Peyer's patch (tissue), 4 donors: ENCODE results near the gene KCNT1. TPM values are rescaled to one million over a fixed set of nuclear protein-coding genes. Genes with fewer than 3 reads are reported as not detected.

Source experiments
- DNase-seq, 3 donors: peaks; one replicate each; pipeline ENCODE4 v3.0.0-alpha.2; 2017 to 2019
- H3K27ac ChIP-seq, 4 donors: fragments of 200-600 bp; sonication (generic); one replicate each; pipeline ENCODE4 v1.5.1; 2016 to 2019
- H3K27me3 ChIP-seq, 2 donors: fragments of 200-600 bp; sonication (generic); one replicate each; pipeline ENCODE4 v1.5.1; 2019
- H3K36me3 ChIP-seq, 3 donors: fragments of 200-600 bp; sonication (generic); one replicate each; pipeline ENCODE4 v1.5.1; 2016 to 2019
- H3K4me1 ChIP-seq, 4 donors: fragments of 200-600 bp; sonication (generic); one replicate each; pipeline ENCODE4 v1.5.1; 2016 to 2019
- H3K4me3 ChIP-seq, 4 donors: fragments of 200-600 bp; sonication (generic); 1 replicate in 3 of 4; 2 replicates in 1 of 4; pipeline ENCODE4 v1.5.1; 2016 to 2019; ENCODE audit warnings: mild to moderate bottlenecking in 1 of 4
- H3K9me3 ChIP-seq, 4 donors: fragments of 200-600 bp; sonication (generic); one replicate each; pipeline ENCODE4 v1.5.1; 2016 to 2019; ENCODE audit warnings: mild to moderate bottlenecking in 1 of 4
- POLR2A ChIP-seq, 2 donors: fragments of 450-650 bp; IDR thresholded peaks; one replicate each; pipeline ENCODE4 v1.5.1; 2017; ENCODE audit warnings: antibody characterized with exemption in 2 of 2, mild to moderate bottlenecking in 2 of 2, moderate library complexity in 2 of 2
- total RNA-seq, 4 donors: library from RNA; depleted of rRNA; stranded (reverse); fragments of >200 nt; gene quantifications; one replicate each; pipeline ENCODE4 v1.1.0, GENCODE V29; 2016
- TF ChIP-seq, protein P1 (sequence below), 6 experiments: fragments of 450-650 bp in 4 of 6; fragments of 200-600 bp in 2 of 6; sonication (generic) in 1 of 6; IDR thresholded peaks; one replicate each; pipeline ENCODE4 v1.5.1; 2017 to 2019; ENCODE audit warnings: antibody characterized with exemption in 6 of 6, mild to moderate bottlenecking in 3 of 6, moderate library complexity in 1 of 6

Gene KCNT1
- total RNA-seq, 4 donors from 2014 or later = 0.27 TPM; not detected in 3

DNA sequence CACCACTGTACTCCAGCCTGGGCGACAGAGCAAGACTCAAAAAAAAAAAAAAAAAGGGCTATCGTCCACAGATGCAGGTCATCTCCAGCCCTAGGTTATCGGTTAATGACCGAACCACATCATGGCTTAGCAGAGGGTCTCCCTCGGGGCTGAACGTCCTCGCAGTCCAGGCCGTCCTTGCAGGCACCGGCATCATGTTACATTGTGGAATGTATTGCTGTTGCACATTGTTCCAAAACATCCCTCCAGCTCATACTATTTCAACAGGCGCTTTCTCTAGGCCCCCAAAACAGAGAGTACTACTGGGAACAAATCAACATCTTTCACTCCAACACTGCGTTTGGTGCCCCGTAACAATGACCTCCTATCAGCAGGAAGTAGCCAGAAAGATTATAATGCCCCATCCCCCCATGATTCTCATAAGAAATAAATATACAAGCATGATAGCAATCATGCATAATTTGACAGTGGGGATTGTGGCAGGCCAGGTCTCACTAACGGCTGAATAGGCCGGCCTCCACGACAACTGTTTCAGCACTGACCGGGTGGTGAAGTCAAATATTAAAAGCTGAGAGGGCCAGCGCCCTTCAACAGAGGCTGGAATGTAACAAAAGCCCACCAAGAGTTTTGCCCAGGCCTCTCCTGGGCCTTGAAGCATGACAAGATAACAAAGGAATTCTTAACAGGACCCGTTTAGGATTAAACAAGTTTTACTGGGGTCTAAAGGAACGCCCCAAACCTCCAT lies 40.0 kb upstream of the KCNT1 start:
- no peaks in the 10 kb centered on the region for H3K36me3 ChIP-seq
- H3K4me1 ChIP-seq = no peaks in the 10 kb centered on the region
- no peak overlapping the region for H3K27ac ChIP-seq
- DNase-seq = no peak
- no peak for TF ChIP-seq POLR2A (IDR thresholded peaks at IDR 0.05)
- TF ChIP-seq, protein P1, sequence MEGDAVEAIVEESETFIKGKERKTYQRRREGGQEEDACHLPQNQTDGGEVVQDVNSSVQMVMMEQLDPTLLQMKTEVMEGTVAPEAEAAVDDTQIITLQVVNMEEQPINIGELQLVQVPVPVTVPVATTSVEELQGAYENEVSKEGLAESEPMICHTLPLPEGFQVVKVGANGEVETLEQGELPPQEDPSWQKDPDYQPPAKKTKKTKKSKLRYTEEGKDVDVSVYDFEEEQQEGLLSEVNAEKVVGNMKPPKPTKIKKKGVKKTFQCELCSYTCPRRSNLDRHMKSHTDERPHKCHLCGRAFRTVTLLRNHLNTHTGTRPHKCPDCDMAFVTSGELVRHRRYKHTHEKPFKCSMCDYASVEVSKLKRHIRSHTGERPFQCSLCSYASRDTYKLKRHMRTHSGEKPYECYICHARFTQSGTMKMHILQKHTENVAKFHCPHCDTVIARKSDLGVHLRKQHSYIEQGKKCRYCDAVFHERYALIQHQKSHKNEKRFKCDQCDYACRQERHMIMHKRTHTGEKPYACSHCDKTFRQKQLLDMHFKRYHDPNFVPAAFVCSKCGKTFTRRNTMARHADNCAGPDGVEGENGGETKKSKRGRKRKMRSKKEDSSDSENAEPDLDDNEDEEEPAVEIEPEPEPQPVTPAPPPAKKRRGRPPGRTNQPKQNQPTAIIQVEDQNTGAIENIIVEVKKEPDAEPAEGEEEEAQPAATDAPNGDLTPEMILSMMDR (IDR thresholded peaks at IDR 0.05) = no peak
- no peak overlapping the region for H3K4me3 ChIP-seq
- no peaks in the 10 kb centered on the region for H3K27me3 ChIP-seq
- no peaks in the 10 kb centered on the region for H3K9me3 ChIP-seq

DNA sequence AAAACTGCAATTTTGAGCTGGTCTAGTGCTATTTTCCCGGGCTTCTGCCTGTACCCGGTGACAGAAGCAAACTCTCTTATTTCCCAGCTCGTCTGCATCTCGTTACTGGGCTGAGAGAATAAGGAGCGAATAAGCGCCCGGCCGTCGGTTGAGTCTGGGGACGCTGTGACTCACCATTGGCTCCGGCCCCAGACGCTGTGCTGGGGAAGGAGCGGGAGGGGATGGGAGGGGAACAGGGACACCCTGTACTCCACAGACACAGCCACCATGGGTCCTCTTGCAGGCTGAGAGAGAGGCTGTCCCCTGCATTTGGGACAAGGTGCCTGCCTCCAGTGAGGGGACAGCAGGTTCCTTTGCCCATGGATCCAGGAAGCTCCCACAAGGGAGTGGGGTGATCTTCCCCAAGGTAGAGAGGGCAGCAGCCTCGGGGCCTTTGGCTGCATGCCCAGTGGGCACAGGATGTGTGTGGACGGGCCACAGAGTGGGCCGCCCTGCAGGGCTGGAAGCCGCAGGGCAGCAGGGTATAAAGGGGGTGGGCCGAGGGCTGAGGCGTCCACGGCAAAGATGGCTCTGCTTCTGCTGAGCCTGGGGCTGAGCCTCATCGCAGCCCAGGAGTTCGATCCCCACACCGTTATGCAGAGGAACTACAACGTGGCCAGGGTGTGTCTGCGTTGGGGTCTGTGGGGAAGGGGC lies 39.1 kb upstream of the KCNT1 start, which contains the start of gene LCN9:
Gene LCN9 (plus strand): TSS at position 552 of the 693 bp plus-strand sequence. CDS start 13 bp downstream, at position 565.
- no peak for TF ChIP-seq POLR2A (IDR thresholded peaks at IDR 0.05)
- TF ChIP-seq, protein P1 (IDR thresholded peaks at IDR 0.05) = no peak
- Histone ChIP-seq H3K27ac (no peak within 1 kb of the TSS), H3K9me3 (no peaks in the 10 kb centered on the region), H3K27me3 (no peaks in the 10 kb centered on the region), H3K4me1 (no peaks in the 10 kb centered on the region), H3K36me3 (no peaks in the 10 kb centered on the region), H3K4me3 (no peak within 1 kb of the TSS)
- DNase-seq = peak in 1 of 3 donors; percentile 34

DNA sequence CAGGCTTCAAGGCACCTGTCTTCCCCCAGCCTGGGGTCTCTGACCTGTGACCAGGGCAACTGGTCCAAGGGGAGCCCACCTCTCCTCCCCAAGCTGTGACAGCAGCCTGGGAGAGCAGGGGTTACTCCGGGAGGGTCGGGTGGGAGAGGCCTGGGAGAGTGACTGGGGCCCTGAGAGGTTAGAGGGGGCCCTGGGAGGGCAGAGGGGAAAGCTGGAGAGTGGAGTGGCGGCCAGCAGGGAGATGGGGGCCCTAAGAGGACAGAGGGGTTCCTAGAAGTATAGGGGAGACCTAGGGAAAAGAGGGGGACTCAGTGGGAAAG lies 38.6 kb upstream of the KCNT1 start:
- Histone ChIP-seq H3K4me3 (no peak overlapping the region), H3K36me3 (no peaks in the 10 kb centered on the region)

DNA sequence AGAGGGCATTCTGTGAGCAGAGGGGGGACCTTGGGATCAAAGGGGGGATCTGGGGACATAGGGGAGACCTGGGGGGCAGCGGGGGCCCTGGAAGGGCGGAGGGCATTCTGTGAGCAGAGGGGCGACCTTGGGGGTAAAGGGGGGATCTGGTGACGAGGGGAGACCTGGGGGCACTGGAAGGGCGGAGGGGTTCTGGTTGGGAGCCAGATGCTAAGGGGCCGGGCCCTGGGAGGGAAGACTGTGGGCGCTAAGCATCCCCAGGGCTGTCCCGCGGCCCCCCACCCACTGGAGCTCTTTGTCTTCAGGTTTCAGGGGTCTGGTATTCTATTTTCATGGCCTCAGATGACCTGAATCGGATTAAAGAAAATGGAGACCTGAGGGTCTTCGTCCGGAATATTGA lies 38.1 kb upstream of the KCNT1 start:
- DNase-seq = peak in 1 of 3 donors; percentile 25
- no peak for TF ChIP-seq POLR2A (IDR thresholded peaks at IDR 0.05)
- TF ChIP-seq, protein P1 (IDR thresholded peaks at IDR 0.05) = no peak
- no peak overlapping the region for H3K4me3 ChIP-seq
- H3K36me3 ChIP-seq = no peaks in the 10 kb centered on the region
- H3K9me3 ChIP-seq = no peaks in the 10 kb centered on the region
- H3K27me3 ChIP-seq = no peaks in the 10 kb centered on the region
- no peaks in the 10 kb centered on the region for H3K4me1 ChIP-seq
- no peak overlapping the region for H3K27ac ChIP-seq

More for the DNA sequence above, 38.6 kb upstream of the KCNT1 start:
- Histone ChIP-seq H3K9me3 (no peaks in the 10 kb centered on the region), H3K4me1 (no peaks in the 10 kb centered on the region), H3K27me3 (no peaks in the 10 kb centered on the region), H3K27ac (no peak overlapping the region)
- TF ChIP-seq, protein P1 (IDR thresholded peaks at IDR 0.05) = no peak
- peak in 1 of 3 donors; percentile 8 for DNase-seq

DNA sequence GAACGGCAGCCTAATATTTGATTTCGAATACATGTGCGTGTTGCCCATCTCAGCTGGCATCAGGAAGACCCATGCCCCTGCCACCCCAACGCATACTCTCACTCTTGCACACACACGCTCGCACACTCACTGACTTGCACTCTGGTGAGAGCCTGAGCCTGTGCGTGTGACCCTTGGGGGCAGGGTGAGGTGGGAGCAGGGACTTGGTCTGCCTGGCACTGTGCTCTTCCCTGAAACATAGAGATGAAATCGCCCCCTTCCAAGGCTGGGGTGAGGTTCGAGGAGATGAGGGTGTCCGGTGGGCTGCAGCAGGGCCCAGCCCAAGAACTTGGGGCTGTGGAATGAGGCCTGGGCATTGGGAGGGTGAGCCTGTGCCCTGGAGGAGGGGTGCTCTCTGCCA lies 37.7 kb upstream of the KCNT1 start:
- no peak for DNase-seq
- Histone ChIP-seq H3K4me3 (no peak overlapping the region), H3K9me3 (no peaks in the 10 kb centered on the region), H3K4me1 (no peaks in the 10 kb centered on the region), H3K36me3 (no peaks in the 10 kb centered on the region), H3K27ac (no peak overlapping the region), H3K27me3 (no peaks in the 10 kb centered on the region)
- TF ChIP-seq POLR2A (IDR thresholded peaks at IDR 0.05) = no peak
- TF ChIP-seq, protein P1 (IDR thresholded peaks at IDR 0.05) = no peak
